ENCODE results near the gene ZFAND3.

DNA sequence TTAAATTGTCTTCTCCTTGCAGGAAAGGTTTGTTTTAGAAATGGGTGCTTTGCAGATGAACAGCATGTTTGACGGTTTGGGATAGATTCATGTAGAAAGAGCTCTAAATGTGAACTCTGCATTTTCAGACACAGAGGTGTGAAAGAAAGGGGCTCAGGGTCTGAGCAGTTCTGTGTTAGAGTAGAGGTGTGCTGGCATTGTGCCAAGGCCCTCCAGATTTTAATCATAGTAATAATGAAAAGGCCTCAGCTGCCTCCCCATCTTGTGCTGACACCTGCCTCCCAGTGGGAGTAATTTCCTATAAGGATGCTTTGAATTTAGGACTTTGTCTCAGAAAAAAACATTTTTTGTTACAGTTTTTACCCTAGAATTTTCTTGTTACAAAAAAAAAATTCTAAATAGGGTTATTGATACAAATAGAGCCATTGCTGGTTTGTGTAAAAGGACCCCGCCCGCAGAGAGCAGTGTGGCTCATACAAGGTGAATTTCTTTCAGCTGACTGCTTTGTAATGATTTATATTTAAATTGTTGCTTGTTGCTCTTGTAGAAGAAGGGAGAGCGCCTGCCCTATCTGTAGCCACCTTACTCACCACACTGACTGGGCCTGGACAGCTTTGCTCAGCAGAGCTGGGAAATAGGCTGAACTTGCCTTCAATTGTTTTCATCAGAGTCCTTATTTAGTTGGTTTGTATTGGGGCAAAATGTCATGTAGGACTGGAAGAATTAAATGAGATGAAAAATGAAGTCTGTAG is 294.5 kb downstream of the ZFAND3 start:
- TF ChIP-seq CTCF (conservative IDR thresholded peaks at IDR 0.05; ENCODE audit: low read depth, low read length) (no peak), EZH2 (IDR thresholded peaks at IDR 0.05; ENCODE audit: low read length, unreplicated experiment) (no peak), EZH2phosphoT487 (IDR thresholded peaks at IDR 0.05; ENCODE audit: borderline replicate concordance, low read length) (no peak)

All from PC-3 (cell line).